B cell (primary cell): ENCODE data around the gene SCYL2. TPM values are rescaled to one million over a fixed set of nuclear protein-coding genes. Genes with fewer than 3 reads are reported as not detected.

Experiments
- ATAC-seq: fragments of 200-7000 bp; cut with Tn5 transposase; one replicate; pipeline ENCODE4 v1.10.0; 2021; ENCODE audit warnings: low read depth, mild to moderate bottlenecking, moderate number of reproducible peaks, moderate library complexity
- CTCF ChIA-PET: fragments of 350-600 bp; sonication (Branson Sonifier 250); formaldehyde crosslinking; loops from one replicate; lab custom pipeline; 2021; ENCODE audit warnings: antibody characterized with exemption, inconsistent platforms; lab: Charles Lee
- POLR2A ChIA-PET: fragments of 350-600 bp; sonication (Branson Sonifier 250); formaldehyde crosslinking; loops from one replicate; lab custom pipeline; 2021; ENCODE audit warnings: antibody characterized with exemption; lab: Charles Lee
- DNase-seq: peaks from one replicate; pipeline ENCODE4 v3.0.0; 2013
- H2AFZ ChIP-seq: 2 replicates; pipeline ENCODE4 v1.6.1; 2012; ENCODE audit warnings: mild to moderate bottlenecking, low read depth, low read length; ENCODE audit not compliant: insufficient read depth, poor library complexity, severe bottlenecking
- H3K27ac ChIP-seq, 2 donors: 1 replicate in 1 of 2; 2 replicates in 1 of 2; pipeline ENCODE4 v1.5.1; 2012 to 2013; ENCODE audit warnings: low read length in 2 of 2, mild to moderate bottlenecking in 2 of 2, moderate library complexity in 1 of 2
- H3K27me3 ChIP-seq, 4 experiments: fragments of 200-600 bp in 1 of 4; sonication (generic) in 1 of 4; replicated peaks in 1 of 4; 1 replicate in 2 of 4; 2 replicates in 2 of 4; pipeline versions ENCODE4 v1.6.1 to v1.7.0; 2013 to 2016; ENCODE audit warnings: low read length in 3 of 4, mild to moderate bottlenecking in 2 of 4, mixed read lengths in 1 of 4, moderate library complexity in 1 of 4; ENCODE audit not compliant: insufficient read depth in 4 of 4, control insufficient read depth in 3 of 4; ENCODE audit errors: control extremely low read depth in 1 of 4
- H3K36me3 ChIP-seq, 2 experiments: replicated peaks in 1 of 2; 1 replicate in 1 of 2; 2 replicates in 1 of 2; pipeline versions ENCODE4 v1.6.1 to v1.7.1; 2013; ENCODE audit warnings: low read length in 1 of 2; ENCODE audit not compliant: insufficient read depth in 2 of 2, control insufficient read depth in 1 of 2; ENCODE audit errors: control extremely low read depth in 1 of 2, extremely low read depth in 1 of 2
- H3K4me1 ChIP-seq, 2 donors: fragments of 200-600 bp in 1 of 2; sonication (generic) in 1 of 2; 1 replicate in 1 of 2; 2 replicates in 1 of 2; pipeline versions ENCODE4 v1.5.1 to v1.6.1; 2013 to 2017; ENCODE audit warnings: low read length in 2 of 2; ENCODE audit not compliant: control insufficient read depth in 2 of 2, insufficient read depth in 2 of 2
- H3K4me2 ChIP-seq: replicated peaks from 2 replicates; pipeline ENCODE3; 2012; ENCODE audit warnings: mild to moderate bottlenecking, low read depth, low read length; ENCODE audit not compliant: poor library complexity, severe bottlenecking
- H3K4me3 ChIP-seq, 5 experiments: fragments of 200-600 bp in 1 of 5; sonication (generic) in 1 of 5; 1 replicate in 3 of 5; 2 replicates in 2 of 5; pipeline versions ENCODE4 v1.5.1 to v1.7.0; 2011 to 2016; ENCODE audit warnings: low read length in 4 of 5, mild to moderate bottlenecking in 4 of 5, low read depth in 2 of 5, control low read depth in 1 of 5, moderate library complexity in 1 of 5; ENCODE audit not compliant: insufficient read depth in 1 of 5; ENCODE audit errors: control extremely low read depth in 1 of 5, extremely low read depth in 1 of 5
- H3K79me2 ChIP-seq: fragments of 200-600 bp; sonication (generic); one replicate; pipeline ENCODE4 v1.6.0; 2016; ENCODE audit warnings: low read length; ENCODE audit not compliant: control insufficient read depth, insufficient read depth
- H3K9ac ChIP-seq: fragments of 200-600 bp; sonication (generic); 2 replicates; pipeline ENCODE4 v1.6.1; 2017; ENCODE audit warnings: mild to moderate bottlenecking, low read length, moderate library complexity
- H3K9me3 ChIP-seq, 3 donors: one replicate each; pipeline versions ENCODE4 v1.6.1 to v1.7.1; 2013; ENCODE audit warnings: low read length in 2 of 3; ENCODE audit not compliant: control insufficient read depth in 2 of 3, insufficient read depth in 1 of 3; ENCODE audit errors: control extremely low read depth in 1 of 3
- H4K20me1 ChIP-seq: 2 replicates; pipeline ENCODE4 v1.6.0; 2012; ENCODE audit warnings: mild to moderate bottlenecking, low read length; ENCODE audit not compliant: insufficient read depth, control insufficient read depth, poor library complexity, severe bottlenecking
- H3K27ac Mint-ChIP-seq: one replicate; pipeline ENCODE4 v1.8.0; 2021; ENCODE audit warnings: mixed read lengths
- H3K27me3 Mint-ChIP-seq: one replicate; pipeline ENCODE4 v1.8.0; 2021; ENCODE audit warnings: mixed read lengths
- H3K4me1 Mint-ChIP-seq: one replicate; pipeline ENCODE4 v1.8.0; 2021; ENCODE audit warnings: mixed read lengths
- H3K4me3 Mint-ChIP-seq: one replicate; pipeline ENCODE4 v1.8.0; 2021; ENCODE audit warnings: mixed read lengths
- H3K9me3 Mint-ChIP-seq: one replicate; pipeline ENCODE4 v1.8.0; 2022; ENCODE audit warnings: mixed read lengths; ENCODE audit not compliant: insufficient read depth
- EZH2 ChIP-seq: IDR thresholded peaks from 2 replicates; pipeline ENCODE4 v1.6.1; 2012; ENCODE audit warnings: borderline replicate concordance, low read depth, mild to moderate bottlenecking, moderate library complexity, low read length; ENCODE audit not compliant: insufficient read depth, poor library complexity, severe bottlenecking
- WGBS: methylation state at CpG from one replicate; pipeline ENCODE4 v1.1.5; 2013; ENCODE audit warnings: missing lambda C conversion rate; ENCODE audit not compliant: insufficient coverage; 5-methylcytosine and 5-hydroxymethylcytosine counted together
- intact Hi-C: fragments of 100-400 bp; cut with micrococcal nuclease; formaldehyde crosslinking; loops from one replicate; pipeline ENCODE4 v1.10.0; 2022
- polyA plus RNA-seq: library from polyadenylated mRNA; depleted of rRNA; stranded (reverse); fragments of >200 nt; gene quantifications from 2 replicates; pipeline ENCODE4 v1.2.3, GENCODE V29; 2012
- total RNA-seq, 2 donors: library from RNA; stranded (reverse); fragments of 120-200 nt in 1 of 2; gene quantifications; 1 replicate in 1 of 2; 2 replicates in 1 of 2; pipeline versions ENCODE4 v1.2.3 to v1.2.4, GENCODE V29; 2013 to 2022
- TF ChIP-seq, protein P1 (sequence below): fragments of 200-600 bp; IDR thresholded peaks from one replicate; pipeline ENCODE4 v1.8.0; 2022; ENCODE audit warnings: antibody characterized with exemption, mild to moderate bottlenecking

Gene SCYL2
- total and polyA plus RNA-seq, 2 donors (not counting 1 experiment from before 2014, with no cell fraction given) = 8.8 to 38.4 TPM

DNA sequence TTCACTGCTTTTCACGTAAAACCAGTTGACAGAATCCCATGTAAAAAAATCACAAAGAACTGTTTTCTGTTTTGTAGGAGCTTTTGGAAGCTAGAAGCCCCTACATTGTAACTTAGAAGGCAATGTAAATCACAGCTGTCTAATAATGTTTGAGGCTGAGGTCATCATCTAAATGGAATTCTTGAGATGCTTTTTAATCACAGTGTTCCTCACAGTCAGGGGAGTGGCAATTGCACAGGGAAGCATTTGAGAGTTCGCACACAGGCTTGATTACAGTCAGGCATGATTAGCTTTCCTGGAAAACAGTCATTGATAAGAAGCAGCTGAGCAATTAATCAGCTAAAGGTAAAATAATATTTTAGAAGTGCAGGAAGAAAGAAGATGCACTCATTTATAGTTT is 92.8 kb downstream of the SCYL2 start:
- CTCF ChIA-PET = no interaction called here
- no peak for ATAC-seq
- intact Hi-C loops = no loop called here

DNA sequence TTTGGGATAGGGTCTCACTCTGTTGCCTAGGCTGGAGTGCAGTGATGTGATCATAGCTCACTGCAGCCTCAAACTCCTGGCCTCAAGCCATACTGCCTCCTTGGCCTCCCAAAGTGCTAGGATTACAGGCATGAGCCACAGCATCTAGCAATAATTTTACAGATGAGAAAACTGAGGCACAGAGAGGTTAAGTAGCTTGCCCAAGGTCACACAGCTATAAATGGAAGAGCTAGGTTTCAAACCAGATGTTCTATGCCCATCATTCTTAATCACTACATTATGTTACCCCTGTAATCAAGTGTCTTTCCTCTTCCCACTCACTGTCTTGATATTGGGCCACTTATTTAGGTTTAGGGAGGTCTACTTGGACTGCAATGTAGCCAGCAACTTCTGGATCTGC is 93.5 kb downstream of the SCYL2 start:
- no peak for ATAC-seq
- Histone ChIP-seq H3K4me3 (no peak overlapping the region), H3K9me3 (no peaks in the 10 kb centered on the region), H3K4me1 (no peaks in the 10 kb centered on the region), H3K27ac (no peak overlapping the region), H3K36me3 (no peaks in the 10 kb centered on the region), H3K4me2 (no peak overlapping the region), H4K20me1 (no peaks in the 10 kb centered on the region), H3K9ac (no peak overlapping the region), H2AFZ (no peak overlapping the region), H3K27me3 (peaks cover 0 to 2% (median 1%) of the 10 kb centered on the region in 4 experiments), H3K79me2 (no peaks in the 10 kb centered on the region)
- H3K4me3 Mint-ChIP-seq = no peak overlapping the region
- no peaks in the 10 kb centered on the region for H3K4me1 Mint-ChIP-seq
- intact Hi-C loops = no loop called here
- H3K27me3 Mint-ChIP-seq = peaks cover 19% of the 10 kb centered on the region
- CTCF ChIA-PET = no interaction called here
- H3K27ac Mint-ChIP-seq = no peak overlapping the region
- TF ChIP-seq EZH2 = no peak
- TF ChIP-seq, protein P1, sequence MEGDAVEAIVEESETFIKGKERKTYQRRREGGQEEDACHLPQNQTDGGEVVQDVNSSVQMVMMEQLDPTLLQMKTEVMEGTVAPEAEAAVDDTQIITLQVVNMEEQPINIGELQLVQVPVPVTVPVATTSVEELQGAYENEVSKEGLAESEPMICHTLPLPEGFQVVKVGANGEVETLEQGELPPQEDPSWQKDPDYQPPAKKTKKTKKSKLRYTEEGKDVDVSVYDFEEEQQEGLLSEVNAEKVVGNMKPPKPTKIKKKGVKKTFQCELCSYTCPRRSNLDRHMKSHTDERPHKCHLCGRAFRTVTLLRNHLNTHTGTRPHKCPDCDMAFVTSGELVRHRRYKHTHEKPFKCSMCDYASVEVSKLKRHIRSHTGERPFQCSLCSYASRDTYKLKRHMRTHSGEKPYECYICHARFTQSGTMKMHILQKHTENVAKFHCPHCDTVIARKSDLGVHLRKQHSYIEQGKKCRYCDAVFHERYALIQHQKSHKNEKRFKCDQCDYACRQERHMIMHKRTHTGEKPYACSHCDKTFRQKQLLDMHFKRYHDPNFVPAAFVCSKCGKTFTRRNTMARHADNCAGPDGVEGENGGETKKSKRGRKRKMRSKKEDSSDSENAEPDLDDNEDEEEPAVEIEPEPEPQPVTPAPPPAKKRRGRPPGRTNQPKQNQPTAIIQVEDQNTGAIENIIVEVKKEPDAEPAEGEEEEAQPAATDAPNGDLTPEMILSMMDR = no peak
- POLR2A ChIA-PET = no interaction called here
- no peak for DNase-seq
- no peaks in the 10 kb centered on the region for H3K9me3 Mint-ChIP-seq

More for the DNA sequence above, 92.8 kb downstream of the SCYL2 start:
- H3K4me1 Mint-ChIP-seq = no peaks in the 10 kb centered on the region
- Histone ChIP-seq H3K79me2 (no peaks in the 10 kb centered on the region), H3K4me1 (no peaks in the 10 kb centered on the region), H3K27ac (no peak overlapping the region), H3K9ac (no peak overlapping the region), H3K27me3 (peaks cover 0 to 2% (median 1%) of the 10 kb centered on the region in 4 experiments), H3K9me3 (no peaks in the 10 kb centered on the region), H3K4me3 (no peak overlapping the region), H2AFZ (no peak overlapping the region), H3K4me2 (no peak overlapping the region), H3K36me3 (no peaks in the 10 kb centered on the region), H4K20me1 (no peaks in the 10 kb centered on the region)
- no peak overlapping the region for H3K4me3 Mint-ChIP-seq
- no peaks in the 10 kb centered on the region for H3K9me3 Mint-ChIP-seq
- no peak overlapping the region for H3K27ac Mint-ChIP-seq
- no peak for DNase-seq
- TF ChIP-seq, protein P1 = no peak
- TF ChIP-seq EZH2 = no peak
- WGBS = 89% methylated on average over 1 of the region's 2 CpGs
- peaks cover 21% of the 10 kb centered on the region for H3K27me3 Mint-ChIP-seq
- POLR2A ChIA-PET = no interaction called here
